Measurements from ENCODE around the gene SERPINB10.

Gene SERPINB10

DNA sequence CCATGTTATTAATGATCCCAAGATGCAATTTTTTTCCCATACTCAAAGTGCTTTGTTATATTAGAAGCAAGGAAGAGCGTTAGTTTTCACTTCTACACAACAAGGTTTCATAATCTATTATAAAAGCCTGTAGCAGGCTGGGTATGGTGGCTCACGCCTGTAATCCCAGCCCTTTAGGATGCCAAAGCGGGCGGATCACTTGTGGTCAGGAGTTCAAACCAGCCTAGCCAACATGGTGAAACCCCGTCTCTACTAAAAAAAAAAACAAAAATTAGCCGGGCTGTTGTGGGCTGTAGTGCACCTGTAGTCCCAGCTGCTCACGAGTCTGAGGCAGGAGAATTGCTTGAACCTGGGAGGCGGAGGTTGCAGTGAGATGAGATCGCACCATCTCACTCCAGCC is 39.2 kb upstream of the SERPINB10 start:
- Mint-ChIP-seq H3K27me3 (ENCODE audit: low read depth, poor library complexity) (no peaks in the 10 kb centered on the region), H3K4me1 (peaks cover 9% of the 10 kb centered on the region), H3K36me3 (ENCODE audit: low read depth) (no peaks in the 10 kb centered on the region), H3K9me3 (no peaks in the 10 kb centered on the region), H3K4me3 (no peak overlapping the region), H3K27ac (no peak overlapping the region)
- TF ChIP-seq, protein P1, sequence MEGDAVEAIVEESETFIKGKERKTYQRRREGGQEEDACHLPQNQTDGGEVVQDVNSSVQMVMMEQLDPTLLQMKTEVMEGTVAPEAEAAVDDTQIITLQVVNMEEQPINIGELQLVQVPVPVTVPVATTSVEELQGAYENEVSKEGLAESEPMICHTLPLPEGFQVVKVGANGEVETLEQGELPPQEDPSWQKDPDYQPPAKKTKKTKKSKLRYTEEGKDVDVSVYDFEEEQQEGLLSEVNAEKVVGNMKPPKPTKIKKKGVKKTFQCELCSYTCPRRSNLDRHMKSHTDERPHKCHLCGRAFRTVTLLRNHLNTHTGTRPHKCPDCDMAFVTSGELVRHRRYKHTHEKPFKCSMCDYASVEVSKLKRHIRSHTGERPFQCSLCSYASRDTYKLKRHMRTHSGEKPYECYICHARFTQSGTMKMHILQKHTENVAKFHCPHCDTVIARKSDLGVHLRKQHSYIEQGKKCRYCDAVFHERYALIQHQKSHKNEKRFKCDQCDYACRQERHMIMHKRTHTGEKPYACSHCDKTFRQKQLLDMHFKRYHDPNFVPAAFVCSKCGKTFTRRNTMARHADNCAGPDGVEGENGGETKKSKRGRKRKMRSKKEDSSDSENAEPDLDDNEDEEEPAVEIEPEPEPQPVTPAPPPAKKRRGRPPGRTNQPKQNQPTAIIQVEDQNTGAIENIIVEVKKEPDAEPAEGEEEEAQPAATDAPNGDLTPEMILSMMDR (IDR thresholded peaks at IDR 0.05) = no peak
- DNase-seq = no peak

DNA sequence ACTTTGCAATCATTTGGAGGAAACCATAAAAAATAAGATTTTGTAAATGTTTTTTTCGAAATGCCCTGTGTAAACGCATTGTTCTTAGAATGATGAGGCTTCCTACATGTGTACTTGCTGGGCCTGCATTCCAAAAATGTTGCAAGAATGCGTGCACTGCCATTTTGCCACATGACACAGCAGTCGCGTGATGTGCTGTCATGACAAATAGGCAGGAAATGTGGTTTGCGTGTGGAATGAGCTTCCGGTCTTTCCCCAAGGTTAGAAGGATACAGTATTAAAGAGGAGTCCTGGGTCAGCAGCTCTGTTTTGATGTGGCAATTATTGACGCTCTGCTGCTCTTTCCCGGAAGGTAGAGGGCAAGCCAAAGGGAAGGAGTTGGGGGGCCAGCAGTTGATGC is 38.4 kb upstream of the SERPINB10 start:
- Mint-ChIP-seq H3K27ac (no peak overlapping the region), H3K4me1 (peaks cover 9% of the 10 kb centered on the region), H3K36me3 (ENCODE audit: low read depth) (no peaks in the 10 kb centered on the region), H3K4me3 (no peak overlapping the region), H3K27me3 (ENCODE audit: low read depth, poor library complexity) (no peaks in the 10 kb centered on the region), H3K9me3 (no peaks in the 10 kb centered on the region)
- no peak for DNase-seq
- TF ChIP-seq, protein P1 (IDR thresholded peaks at IDR 0.05) = no peak

DNA sequence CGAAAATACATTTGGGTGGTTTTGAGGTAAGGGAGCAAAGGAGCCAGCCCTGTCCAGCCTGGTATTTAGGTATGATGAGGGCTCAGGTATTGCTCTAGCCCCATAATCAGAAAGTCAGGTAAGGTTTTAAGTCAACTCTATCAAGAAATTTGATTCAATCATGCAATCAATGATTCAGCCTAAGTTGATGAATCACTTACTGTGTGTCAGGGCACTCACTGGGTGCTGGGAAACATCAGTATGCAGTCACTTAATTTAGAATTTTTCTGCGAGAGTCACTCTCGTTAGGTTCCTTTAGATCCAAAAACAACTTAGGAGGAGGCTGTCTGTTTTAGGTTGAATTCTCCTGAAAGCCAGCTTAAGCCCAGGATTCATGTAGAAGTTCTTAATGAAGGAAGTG is 37.9 kb upstream of the SERPINB10 start:
- no peaks in the 10 kb centered on the region for H3K27me3 Mint-ChIP-seq (ENCODE audit: low read depth, poor library complexity)
- H3K9me3 Mint-ChIP-seq = no peaks in the 10 kb centered on the region
- H3K27ac Mint-ChIP-seq = no peak overlapping the region
- no peak overlapping the region for H3K4me3 Mint-ChIP-seq
- peaks cover 9% of the 10 kb centered on the region for H3K4me1 Mint-ChIP-seq
- TF ChIP-seq, protein P1 (IDR thresholded peaks at IDR 0.05) = no peak
- H3K36me3 Mint-ChIP-seq (ENCODE audit: low read depth) = no peaks in the 10 kb centered on the region
- no peak for DNase-seq

DNA sequence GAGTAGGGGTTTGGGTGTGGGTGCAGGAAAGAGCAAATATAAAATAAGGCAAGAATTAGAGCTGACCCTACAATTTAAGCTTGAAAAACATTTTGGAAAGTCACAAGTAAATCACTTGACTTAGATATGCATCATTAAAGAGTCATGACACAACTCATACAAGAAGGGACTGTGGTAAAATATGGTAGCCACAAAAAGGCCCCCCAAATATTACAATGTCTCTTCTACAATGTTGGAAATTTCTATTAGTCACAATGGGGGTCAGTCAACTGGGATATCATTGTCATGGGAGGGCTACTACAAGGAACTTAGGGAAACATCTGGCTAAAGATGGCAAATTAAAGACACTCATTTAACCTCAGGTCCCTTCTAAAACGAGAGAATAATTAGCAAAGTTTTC is 35.9 kb upstream of the SERPINB10 start:
- Mint-ChIP-seq H3K36me3 (ENCODE audit: low read depth) (no peaks in the 10 kb centered on the region), H3K9me3 (no peaks in the 10 kb centered on the region), H3K4me3 (no peak overlapping the region), H3K4me1 (peaks cover 9% of the 10 kb centered on the region), H3K27ac (no peak overlapping the region), H3K27me3 (ENCODE audit: low read depth, poor library complexity) (no peaks in the 10 kb centered on the region)
- TF ChIP-seq, protein P1 (IDR thresholded peaks at IDR 0.05) = no peak
- no peak for DNase-seq

DNA sequence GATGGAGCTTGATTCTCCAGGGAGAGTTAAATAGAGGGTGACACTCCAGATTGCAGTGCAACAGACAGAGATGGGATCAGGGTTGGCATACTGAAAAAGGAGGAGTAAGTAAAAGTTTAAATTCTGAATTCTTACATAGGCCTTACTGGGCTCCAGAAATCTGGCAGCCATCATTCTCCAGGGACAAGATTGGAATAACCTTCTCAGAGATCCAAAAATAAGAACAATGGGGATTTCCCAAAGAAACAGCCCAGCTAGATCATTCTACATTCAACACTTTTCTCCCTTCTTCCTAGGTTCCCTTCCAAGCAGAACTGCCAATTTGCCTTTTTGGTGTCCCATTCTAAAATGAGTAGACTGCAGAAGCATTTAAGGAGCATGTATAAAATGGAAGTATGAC is 35.2 kb upstream of the SERPINB10 start:
- Mint-ChIP-seq H3K27me3 (ENCODE audit: low read depth, poor library complexity) (no peaks in the 10 kb centered on the region), H3K36me3 (ENCODE audit: low read depth) (no peaks in the 10 kb centered on the region), H3K27ac (no peak overlapping the region), H3K9me3 (no peaks in the 10 kb centered on the region), H3K4me3 (no peak overlapping the region), H3K4me1 (peaks cover 9% of the 10 kb centered on the region)
- DNase-seq = no peak
- TF ChIP-seq, protein P1 (IDR thresholded peaks at IDR 0.05) = no peak

DNA sequence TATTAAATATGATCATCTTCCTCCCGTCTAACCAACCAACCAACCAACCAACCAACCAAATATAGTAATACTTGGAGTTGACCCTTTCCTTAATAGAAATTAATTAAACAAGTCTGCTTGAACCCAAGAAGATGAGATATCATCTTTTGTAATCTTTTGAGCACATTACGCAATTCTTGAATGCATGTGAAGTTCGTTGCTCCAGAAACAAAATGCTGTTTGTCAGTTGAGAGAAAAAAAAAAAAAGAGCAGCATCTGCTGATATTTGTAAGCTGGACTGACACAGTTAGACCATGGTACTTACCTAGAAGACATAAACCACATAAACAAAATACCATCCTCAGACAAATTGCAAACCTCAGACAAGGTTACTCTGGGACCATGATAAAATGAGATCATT is 29.4 kb upstream of the SERPINB10 start:
- Mint-ChIP-seq H3K36me3 (ENCODE audit: low read depth) (no peaks in the 10 kb centered on the region), H3K4me3 (no peak overlapping the region), H3K9me3 (no peaks in the 10 kb centered on the region), H3K4me1 (no peaks in the 10 kb centered on the region), H3K27ac (no peak overlapping the region), H3K27me3 (ENCODE audit: low read depth, poor library complexity) (no peaks in the 10 kb centered on the region)
- TF ChIP-seq, protein P1 (IDR thresholded peaks at IDR 0.05) = no peak
- DNase-seq = no peak
